ENCODE data around the gene RCOR2. TPM values are rescaled to one million over a fixed set of nuclear protein-coding genes. Genes with fewer than 3 reads are reported as not detected.
A peak's percentile ranks its signal among the peaks of the same experiment; 100 is the strongest.

Gene RCOR2
- total RNA-seq, 2 donors from 2014 or later, result not detected

DNA sequence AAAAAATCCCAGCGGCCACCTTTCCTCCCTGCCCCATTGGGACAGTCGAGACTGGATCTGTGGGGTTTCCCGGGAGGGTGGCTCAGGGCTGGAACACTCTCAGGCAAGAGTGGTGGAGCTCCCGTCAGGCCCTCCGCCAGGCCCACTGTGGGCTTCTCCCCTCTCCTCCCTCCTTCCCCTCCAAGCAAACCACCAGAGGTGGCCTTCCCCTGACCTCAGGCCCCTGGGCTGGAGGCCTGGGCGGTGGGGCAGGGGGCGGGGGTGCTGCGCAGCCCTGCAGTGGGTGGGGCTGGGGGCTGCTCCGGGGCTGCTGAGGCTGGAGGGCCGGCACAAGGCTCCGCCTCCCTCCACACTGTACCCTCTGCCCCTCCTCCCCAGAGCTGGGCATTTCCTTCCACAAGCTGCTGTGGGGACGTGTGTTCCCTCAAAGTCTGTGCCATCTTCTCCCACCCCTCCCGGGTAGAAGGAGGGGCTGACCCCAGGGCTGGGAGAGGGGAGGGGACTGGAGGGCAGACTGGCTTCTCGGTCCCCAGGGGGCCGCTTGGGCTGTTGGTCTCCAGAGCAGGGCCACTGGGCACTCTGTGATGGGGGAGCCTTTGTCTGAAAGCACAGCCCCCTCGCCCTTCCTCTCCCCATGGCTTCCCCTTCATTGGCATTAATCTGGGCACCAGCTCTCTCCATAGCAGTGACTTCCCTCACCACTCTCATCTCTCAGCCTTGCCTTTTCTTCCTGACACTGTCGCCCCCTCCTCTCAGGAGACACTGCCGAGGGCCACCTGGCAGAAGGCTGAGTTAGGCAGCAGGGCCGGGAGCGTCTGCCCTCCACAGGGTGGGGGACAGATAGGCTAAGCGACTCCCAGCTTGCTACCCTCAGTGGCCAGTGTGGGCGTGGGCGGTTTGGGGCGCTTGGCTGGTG is 7.1 kb downstream of the RCOR2 start:
- Mint-ChIP-seq H3K4me1 (peaks cover 10% of the 10 kb centered on the region), H3K36me3 (ENCODE audit: low read depth) (no peaks in the 10 kb centered on the region), H3K27ac (peak overlapping the region; percentile 66), H3K4me3 (no peak overlapping the region), H3K27me3 (no peaks in the 10 kb centered on the region)
- ATAC-seq (no peak), DNase-seq (no peak)
- no peaks in the 10 kb centered on the region for H3K9me3 ChIP-seq (ENCODE audit: control insufficient read depth, low read length, poor library complexity, severe bottlenecking)

DNA sequence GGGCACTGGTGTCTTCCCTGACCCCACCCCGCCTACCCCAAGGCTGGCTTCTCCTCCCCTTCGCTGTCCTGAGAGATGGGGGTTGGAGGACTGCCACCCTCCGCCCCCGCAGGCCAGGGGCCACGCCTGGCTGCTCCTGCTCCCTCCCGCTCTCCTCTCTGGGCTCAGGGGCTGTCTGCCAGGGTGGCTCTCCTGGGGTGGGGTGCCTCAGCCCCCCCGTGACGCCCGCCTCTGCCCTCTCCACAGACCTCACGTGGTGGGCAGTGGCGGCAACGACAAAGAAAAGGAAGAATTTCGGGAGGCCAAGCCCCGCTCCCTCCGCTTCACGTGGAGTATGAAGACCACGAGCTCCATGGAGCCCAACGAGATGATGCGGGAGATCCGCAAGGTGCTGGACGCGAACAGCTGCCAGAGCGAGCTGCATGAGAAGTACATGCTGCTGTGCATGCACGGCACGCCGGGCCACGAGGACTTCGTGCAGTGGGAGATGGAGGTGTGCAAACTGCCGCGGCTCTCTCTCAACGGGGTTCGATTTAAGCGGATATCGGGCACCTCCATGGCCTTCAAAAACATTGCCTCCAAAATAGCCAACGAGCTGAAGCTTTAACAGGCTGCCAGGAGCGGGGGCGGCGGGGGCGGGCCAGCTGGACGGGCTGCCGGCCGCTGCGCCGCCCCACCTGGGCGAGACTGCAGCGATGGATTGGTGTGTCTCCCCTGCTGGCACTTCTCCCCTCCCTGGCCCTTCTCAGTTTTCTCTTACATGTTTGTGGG is 8.1 kb downstream of the RCOR2 start:
- H3K4me3 Mint-ChIP-seq, result no peak overlapping the region
- H3K9me3 ChIP-seq (ENCODE audit: control insufficient read depth, low read length, poor library complexity, severe bottlenecking), result no peaks in the 10 kb centered on the region
- no peaks in the 10 kb centered on the region for H3K27me3 Mint-ChIP-seq
- ATAC-seq, result no peak
- H3K27ac Mint-ChIP-seq, result no peak overlapping the region
- no peak for DNase-seq
- no peaks in the 10 kb centered on the region for H3K36me3 Mint-ChIP-seq (ENCODE audit: low read depth)
- H3K4me1 Mint-ChIP-seq, result peaks cover 8% of the 10 kb centered on the region

DNA sequence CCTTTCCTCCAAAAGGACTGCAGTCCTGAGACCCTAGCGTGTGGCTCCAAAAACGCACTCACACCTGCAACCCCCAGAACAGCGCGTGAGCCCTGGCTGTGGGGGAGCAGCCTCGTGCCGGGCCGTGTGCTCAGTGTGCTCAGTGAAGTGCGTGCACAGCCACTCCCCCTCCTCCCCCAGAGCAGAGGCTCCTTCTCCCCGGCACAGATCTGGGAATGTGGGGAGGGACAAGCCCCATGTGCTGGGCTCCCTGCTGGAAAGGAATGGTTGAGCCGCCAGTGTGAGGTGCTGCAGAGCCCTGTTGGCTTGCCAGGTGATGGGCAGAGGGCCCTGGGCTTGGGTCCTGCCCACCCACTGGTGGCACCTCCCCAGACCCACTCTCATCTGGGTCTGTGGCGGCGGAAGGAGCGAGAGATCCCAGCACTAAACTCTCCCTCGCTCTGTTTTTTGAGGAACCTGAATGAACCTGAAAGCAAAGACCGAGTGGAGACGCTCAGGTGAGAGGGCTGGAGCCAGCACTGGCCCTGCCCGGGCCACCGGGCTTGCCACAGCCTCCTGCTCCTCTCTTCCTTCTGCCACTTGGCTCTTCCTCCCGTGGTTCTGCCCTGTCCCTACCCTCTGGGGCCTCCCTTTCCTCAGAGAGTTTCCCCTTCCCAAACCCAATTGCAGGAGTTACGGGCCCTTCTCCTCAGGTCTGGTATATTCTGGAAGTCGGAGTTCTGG is 9.0 kb downstream of the RCOR2 start:
- H3K9me3 ChIP-seq (ENCODE audit: control insufficient read depth, low read length, poor library complexity, severe bottlenecking), result no peaks in the 10 kb centered on the region
- DNase-seq (no peak), ATAC-seq (no peak)
- H3K4me1 Mint-ChIP-seq, result peaks cover 8% of the 10 kb centered on the region
- H3K27me3 Mint-ChIP-seq, result no peaks in the 10 kb centered on the region
- H3K4me3 Mint-ChIP-seq, result no peak overlapping the region
- no peak overlapping the region for H3K27ac Mint-ChIP-seq
- peaks cover 2% of the 10 kb centered on the region for H3K36me3 Mint-ChIP-seq (ENCODE audit: low read depth)

DNA sequence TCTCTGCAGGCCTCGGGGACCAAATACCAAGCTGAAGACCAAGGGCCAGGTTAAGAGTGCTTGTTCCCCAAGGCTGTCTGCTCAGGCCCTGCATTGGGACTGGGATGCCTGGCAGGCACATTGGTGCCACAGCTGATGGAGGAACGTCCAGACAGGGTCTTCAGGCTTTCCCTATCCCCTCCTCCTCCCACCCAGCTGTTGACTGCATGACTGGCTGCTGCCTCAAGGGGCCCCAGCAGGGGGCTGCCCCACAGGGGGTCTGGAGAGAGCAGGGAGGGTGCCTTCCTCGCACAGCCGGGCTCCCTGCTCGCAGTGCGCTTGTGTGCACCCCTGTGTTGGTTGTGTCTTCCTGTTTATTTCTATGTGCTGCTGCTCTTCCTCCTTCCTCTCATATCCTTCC is 9.9 kb downstream of the RCOR2 start:
- ATAC-seq (no peak), DNase-seq (no peak)
- no peak overlapping the region for H3K27ac Mint-ChIP-seq
- H3K4me3 Mint-ChIP-seq, result no peak overlapping the region
- peaks cover 5% of the 10 kb centered on the region for H3K4me1 Mint-ChIP-seq
- H3K27me3 Mint-ChIP-seq, result no peaks in the 10 kb centered on the region
- H3K36me3 Mint-ChIP-seq (ENCODE audit: low read depth), result peaks cover 2% of the 10 kb centered on the region
- H3K9me3 ChIP-seq (ENCODE audit: control insufficient read depth, low read length, poor library complexity, severe bottlenecking), result no peaks in the 10 kb centered on the region

DNA sequence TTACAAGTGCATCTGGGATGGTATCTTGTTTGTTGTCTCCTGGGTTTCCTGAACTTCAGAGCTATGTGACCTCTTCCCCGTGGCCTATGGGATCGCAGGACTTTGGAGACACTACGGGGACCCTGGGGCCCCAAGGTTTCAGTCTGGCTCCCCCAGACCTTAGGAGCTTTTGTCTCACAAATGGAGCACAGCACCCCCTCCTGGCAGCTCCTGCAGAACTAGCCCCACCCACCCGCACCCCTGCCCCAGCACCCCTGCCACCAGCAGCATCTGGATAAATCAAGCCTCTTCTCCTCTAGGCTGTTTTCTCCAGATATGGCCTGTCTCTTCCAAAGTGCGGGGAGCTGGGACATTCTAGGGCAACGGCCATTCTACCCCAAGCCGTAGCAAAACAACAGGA is 10.4 kb downstream of the RCOR2 start:
- Mint-ChIP-seq H3K4me1 (peaks cover 5% of the 10 kb centered on the region), H3K4me3 (no peak overlapping the region), H3K36me3 (ENCODE audit: low read depth) (peaks cover 4% of the 10 kb centered on the region), H3K27ac (peak overlapping the region; percentile 49), H3K27me3 (no peaks in the 10 kb centered on the region)
- H3K9me3 ChIP-seq (ENCODE audit: control insufficient read depth, low read length, poor library complexity, severe bottlenecking), result no peaks in the 10 kb centered on the region
- ATAC-seq (peak; percentile 70), DNase-seq (peak; percentile 39 to 50 (median 42))

DNA sequence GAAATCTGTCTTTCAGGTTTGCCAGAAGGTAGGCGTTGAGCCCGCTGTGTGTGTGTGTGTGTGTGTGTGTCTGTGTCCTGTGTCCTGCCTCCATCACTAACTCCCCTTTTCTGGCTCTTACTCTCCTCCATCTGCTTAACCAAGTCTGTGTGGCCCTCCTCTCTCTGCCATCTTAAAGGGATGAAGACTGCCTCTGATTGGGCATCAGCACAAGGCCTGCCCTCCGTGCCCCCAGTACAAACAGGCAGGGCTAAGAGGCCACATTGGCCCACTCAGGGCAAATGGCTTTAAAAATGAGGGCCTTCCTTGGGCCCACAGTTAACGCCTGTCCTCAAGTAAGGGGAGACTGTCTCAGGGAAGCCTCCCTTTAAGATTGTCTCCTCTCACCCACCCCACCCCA is 10.9 kb downstream of the RCOR2 start:
- no peaks in the 10 kb centered on the region for H3K27me3 Mint-ChIP-seq
- no peak overlapping the region for H3K4me3 Mint-ChIP-seq
- H3K9me3 ChIP-seq (ENCODE audit: control insufficient read depth, low read length, poor library complexity, severe bottlenecking), result no peaks in the 10 kb centered on the region
- DNase-seq, result no peak
- peak overlapping the region; percentile 49 for H3K27ac Mint-ChIP-seq
- peaks cover 7% of the 10 kb centered on the region for H3K4me1 Mint-ChIP-seq
- ATAC-seq, result no peak
- peaks cover 8% of the 10 kb centered on the region for H3K36me3 Mint-ChIP-seq (ENCODE audit: low read depth)

DNA sequence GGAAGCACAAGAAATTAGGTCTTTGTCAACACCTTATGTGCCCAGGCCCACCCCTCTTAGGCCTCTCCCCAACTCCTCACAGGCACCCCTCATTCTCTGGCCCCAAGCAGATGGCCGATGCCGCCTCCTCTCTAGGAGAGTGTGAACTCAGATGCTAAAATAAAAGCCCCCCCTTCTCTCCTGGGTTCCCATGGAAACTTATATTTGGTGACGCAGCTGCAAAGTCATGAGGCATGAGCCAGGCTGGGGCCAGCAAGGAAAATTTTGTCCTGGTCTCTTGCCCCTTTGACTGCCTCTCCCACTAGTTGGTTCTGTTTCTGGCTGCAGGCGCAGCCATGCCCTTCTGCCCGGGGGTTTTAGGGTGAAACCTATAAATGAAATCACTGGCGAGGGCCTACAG is 11.8 kb downstream of the RCOR2 start:
- H3K9me3 ChIP-seq (ENCODE audit: control insufficient read depth, low read length, poor library complexity, severe bottlenecking), result no peaks in the 10 kb centered on the region
- Mint-ChIP-seq H3K36me3 (ENCODE audit: low read depth) (peaks cover 12% of the 10 kb centered on the region), H3K27ac (peak overlapping the region; percentile 49), H3K27me3 (no peaks in the 10 kb centered on the region), H3K4me3 (no peak overlapping the region), H3K4me1 (peaks cover 12% of the 10 kb centered on the region)
- DNase-seq (no peak), ATAC-seq (no peak)

DNA sequence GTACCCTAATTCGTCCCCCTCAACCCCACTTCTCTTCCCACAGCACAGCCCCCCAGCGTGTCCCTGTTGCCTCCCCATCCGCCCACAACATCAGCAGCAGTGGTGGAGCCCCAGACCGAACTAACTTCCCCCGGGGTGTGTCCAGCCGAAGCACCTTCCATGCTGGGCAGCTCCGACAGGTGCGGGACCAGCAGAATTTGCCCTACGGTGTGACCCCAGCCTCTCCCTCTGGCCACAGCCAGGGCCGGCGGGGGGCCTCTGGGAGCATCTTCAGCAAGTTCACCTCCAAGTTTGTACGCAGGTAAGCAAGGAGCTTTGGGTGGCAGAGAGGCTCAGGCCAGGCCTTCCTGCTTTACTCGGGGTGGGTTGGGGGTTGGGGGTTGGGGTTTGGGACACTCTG is 12.2 kb downstream of the RCOR2 start:
- no peak for DNase-seq
- Mint-ChIP-seq H3K27me3 (no peaks in the 10 kb centered on the region), H3K4me3 (no peak overlapping the region), H3K27ac (no peak overlapping the region), H3K4me1 (peaks cover 12% of the 10 kb centered on the region), H3K36me3 (ENCODE audit: low read depth) (peaks cover 12% of the 10 kb centered on the region)
- no peaks in the 10 kb centered on the region for H3K9me3 ChIP-seq (ENCODE audit: control insufficient read depth, low read length, poor library complexity, severe bottlenecking)
- no peak for ATAC-seq

DNA sequence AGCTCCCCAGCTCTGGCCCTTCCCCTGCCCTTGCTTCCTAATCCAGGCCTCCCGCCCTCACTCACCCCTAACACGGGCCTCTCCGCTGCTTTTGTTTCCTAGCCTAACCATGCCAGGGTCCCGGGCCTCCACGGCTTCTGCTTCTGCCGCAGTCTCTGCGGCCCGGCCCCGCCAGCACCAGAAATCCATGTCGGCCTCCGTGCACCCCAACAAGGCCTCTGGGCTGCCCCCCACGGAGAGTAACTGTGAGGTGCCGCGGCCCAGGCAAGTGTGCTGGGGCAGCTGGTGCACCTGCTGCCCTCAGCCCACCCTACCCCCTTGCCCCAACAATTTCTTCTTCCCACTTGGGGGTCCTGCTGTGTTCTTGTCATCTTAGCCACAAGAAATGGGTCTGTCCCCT is 13.1 kb downstream of the RCOR2 start:
- ATAC-seq, result no peak
- Mint-ChIP-seq H3K36me3 (ENCODE audit: low read depth) (peaks cover 14% of the 10 kb centered on the region), H3K4me1 (peaks cover 12% of the 10 kb centered on the region), H3K27me3 (no peaks in the 10 kb centered on the region), H3K27ac (no peak overlapping the region), H3K4me3 (no peak overlapping the region)
- no peak for DNase-seq
- H3K9me3 ChIP-seq (ENCODE audit: control insufficient read depth, low read length, poor library complexity, severe bottlenecking), result no peaks in the 10 kb centered on the region

DNA sequence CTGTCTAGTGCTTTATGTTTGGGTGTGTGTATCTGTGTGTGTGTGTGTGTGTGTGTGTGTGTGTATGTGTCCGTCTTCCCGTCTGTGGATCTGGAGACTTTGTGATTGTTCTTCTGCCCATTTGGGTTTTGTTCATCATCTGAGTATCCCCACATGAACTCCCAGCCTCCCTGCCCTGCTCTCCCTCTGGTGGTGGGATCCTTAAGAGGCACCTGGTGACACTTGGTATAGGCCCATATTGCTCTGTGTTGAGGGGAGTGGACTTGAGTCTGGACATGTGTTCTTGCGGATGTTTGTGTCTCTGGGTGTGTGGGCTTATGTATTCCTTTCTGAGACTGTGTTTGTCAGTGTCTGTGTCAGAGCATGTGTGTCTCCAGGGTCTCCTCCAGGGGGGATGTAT is 15.3 kb downstream of the RCOR2 start:
- Mint-ChIP-seq H3K4me1 (peaks cover 12% of the 10 kb centered on the region), H3K27me3 (no peaks in the 10 kb centered on the region), H3K27ac (no peak overlapping the region), H3K36me3 (ENCODE audit: low read depth) (peaks cover 14% of the 10 kb centered on the region), H3K4me3 (no peak overlapping the region)
- ATAC-seq (peak; percentile 40), DNase-seq (no peak)
- no peaks in the 10 kb centered on the region for H3K9me3 ChIP-seq (ENCODE audit: control insufficient read depth, low read length, poor library complexity, severe bottlenecking)

DNA sequence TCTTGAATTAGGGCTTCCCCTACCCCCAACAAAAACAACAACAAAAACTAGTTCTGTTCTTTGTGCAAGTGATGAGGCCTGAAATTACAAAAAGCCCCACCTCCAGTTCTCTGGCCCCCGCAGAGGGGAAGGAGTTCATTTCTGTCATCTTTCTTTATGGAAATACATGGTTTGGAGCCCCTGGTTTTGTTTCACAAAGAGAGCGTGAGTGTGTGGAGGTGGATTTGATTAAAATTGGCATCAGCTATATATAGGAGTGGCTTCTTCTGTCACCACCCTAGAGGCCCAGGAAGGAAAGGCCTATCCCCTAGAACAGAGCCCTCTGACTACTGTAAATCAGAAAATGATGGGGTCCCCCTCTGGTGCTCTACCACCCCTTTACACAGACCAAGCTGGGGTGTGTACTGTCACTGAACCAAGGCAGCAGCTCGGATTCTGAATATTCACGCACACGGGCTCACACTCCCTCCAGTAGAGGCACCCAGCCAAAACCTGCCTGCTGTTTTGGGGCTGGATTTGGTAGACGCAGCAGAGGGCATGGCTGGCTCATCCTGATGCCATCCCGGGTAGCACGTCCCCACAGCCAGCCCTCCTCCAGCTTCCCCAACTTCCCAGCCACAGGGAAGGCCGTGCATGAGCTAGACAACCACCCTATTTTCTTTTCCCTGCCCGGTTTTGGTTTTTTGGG is 19.4 kb downstream of the RCOR2 start:
- Mint-ChIP-seq H3K4me1 (peaks cover 25% of the 10 kb centered on the region), H3K27ac (peak overlapping the region; percentile 27), H3K36me3 (ENCODE audit: low read depth) (peaks cover 17% of the 10 kb centered on the region), H3K27me3 (no peaks in the 10 kb centered on the region), H3K4me3 (no peak overlapping the region)
- H3K9me3 ChIP-seq (ENCODE audit: control insufficient read depth, low read length, poor library complexity, severe bottlenecking), result no peaks in the 10 kb centered on the region
- DNase-seq, result no peak
- ATAC-seq, result no peak

DNA sequence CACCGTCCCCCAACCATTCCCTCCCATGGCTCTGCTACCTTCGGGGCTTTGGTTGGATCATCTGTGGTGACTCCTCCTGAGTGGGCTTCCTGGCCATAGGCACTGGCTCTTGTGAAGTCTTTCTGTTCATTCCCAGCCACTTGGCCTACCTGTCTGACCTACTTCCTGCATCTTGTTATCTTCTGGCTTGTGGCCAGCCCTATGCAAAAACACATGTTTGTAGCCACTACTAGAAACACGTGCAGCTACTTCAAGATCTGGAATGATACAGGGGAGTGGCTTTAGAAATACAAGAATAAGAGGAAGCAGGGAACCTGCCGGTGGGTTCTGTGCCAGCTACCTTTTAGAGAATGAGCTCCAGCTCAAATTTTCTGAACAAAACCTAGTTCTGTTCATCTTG is 20.9 kb downstream of the RCOR2 start:
- no peak overlapping the region for H3K4me3 Mint-ChIP-seq
- no peak for DNase-seq
- peaks cover 37% of the 10 kb centered on the region for H3K4me1 Mint-ChIP-seq
- no peaks in the 10 kb centered on the region for H3K9me3 ChIP-seq (ENCODE audit: control insufficient read depth, low read length, poor library complexity, severe bottlenecking)
- H3K36me3 Mint-ChIP-seq (ENCODE audit: low read depth), result peaks cover 10% of the 10 kb centered on the region
- no peak for ATAC-seq
- no peaks in the 10 kb centered on the region for H3K27me3 Mint-ChIP-seq
- peak overlapping the region; percentile 74 for H3K27ac Mint-ChIP-seq

DNA sequence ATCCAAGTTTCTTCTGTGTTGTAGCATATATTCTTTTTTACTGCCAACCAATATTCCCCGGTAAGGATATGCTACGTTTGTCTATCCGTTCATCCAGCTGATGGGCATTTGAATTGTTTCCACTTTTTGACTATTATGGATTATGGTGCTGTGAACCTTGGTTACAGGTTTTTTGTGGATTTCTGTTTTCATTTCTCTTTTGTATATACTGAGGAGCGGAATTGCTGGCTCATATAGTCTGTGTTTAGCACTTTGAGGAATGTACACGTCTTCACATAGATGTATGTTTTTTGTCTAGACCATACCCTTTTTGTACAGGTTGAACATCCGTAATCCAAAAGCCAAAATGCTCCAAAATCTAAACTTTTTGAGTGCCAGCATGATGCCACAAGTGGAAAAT is 23.6 kb downstream of the RCOR2 start:
- Mint-ChIP-seq H3K27ac (no peak overlapping the region), H3K27me3 (no peaks in the 10 kb centered on the region), H3K4me3 (no peak overlapping the region), H3K4me1 (peaks cover 58% of the 10 kb centered on the region), H3K36me3 (ENCODE audit: low read depth) (peaks cover 4% of the 10 kb centered on the region)
- H3K9me3 ChIP-seq (ENCODE audit: control insufficient read depth, low read length, poor library complexity, severe bottlenecking), result no peaks in the 10 kb centered on the region
- ATAC-seq (no peak), DNase-seq (no peak)
